ENCODE data around the gene DDX53.

DNA sequence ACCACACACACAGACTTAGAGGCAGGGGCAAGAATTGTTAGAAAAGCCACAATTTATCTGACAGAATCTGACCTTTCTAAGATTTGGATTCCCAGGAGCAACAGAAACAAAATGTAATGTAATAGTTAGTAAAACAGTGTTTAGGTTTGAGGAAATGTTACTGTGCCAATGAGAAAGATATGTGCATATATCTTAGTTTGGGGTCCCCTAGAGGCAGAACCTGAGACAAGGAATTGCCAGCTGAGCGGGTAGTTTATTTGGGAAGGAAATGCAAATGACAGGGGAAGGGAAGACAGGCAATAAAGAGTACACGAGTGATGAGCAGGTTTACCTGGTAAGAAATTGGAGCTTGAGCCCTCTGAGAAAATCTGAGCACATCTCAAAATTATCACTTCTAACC lies 31.3 kb upstream of the DDX53 start:
- TF ChIP-seq TAF1 (IDR thresholded peaks at IDR 0.05; ENCODE audit: low read depth, low read length) (no peak), POLR2A (IDR thresholded peaks at IDR 0.05; ENCODE audit: low read depth, low read length) (no peak)
